ENCODE measurements around the gene MRNIP. TPM values are rescaled to one million over a fixed set of nuclear protein-coding genes. Genes with fewer than 3 reads are reported as not detected.

The MRNIP gene
- total and polyA plus RNA-seq, 8 donors: 8.0 to 46.0 (median 27.1) TPM

GRCh38 chr5:179902763-179903158, 44.1 kb upstream of the MRNIP start:
- Histone ChIP-seq H3K4me1 (peaks cover 6 to 20% (median 13%) of the 10 kb centered on the region in 4 donors), H3K4me3 (no peak overlapping the region), H3K27ac (no peak overlapping the region), H3K27me3 (no peaks in the 10 kb centered on the region), H3K9me3 (no peaks in the 10 kb centered on the region), H3K36me3 (peaks cover 19 to 72% (median 69%) of the 10 kb centered on the region in 4 donors)
- DNase-seq: no peak
- TF ChIP-seq POLR2A (IDR thresholded peaks at IDR 0.05) (no peak), POLR2AphosphoS5 (IDR thresholded peaks at IDR 0.05) (no peak), EP300 (IDR thresholded peaks at IDR 0.05) (no peak), CTCF (IDR thresholded peaks at IDR 0.05) (no peak)
- intact Hi-C loops (cut with DNase I; ENCODE audit: low total_unique reads): no loop called here
- WGBS, 5 donors: 94 to 98% (median 95%) methylated on average over 6 to 7 of the region's 7 CpGs

DNA sequence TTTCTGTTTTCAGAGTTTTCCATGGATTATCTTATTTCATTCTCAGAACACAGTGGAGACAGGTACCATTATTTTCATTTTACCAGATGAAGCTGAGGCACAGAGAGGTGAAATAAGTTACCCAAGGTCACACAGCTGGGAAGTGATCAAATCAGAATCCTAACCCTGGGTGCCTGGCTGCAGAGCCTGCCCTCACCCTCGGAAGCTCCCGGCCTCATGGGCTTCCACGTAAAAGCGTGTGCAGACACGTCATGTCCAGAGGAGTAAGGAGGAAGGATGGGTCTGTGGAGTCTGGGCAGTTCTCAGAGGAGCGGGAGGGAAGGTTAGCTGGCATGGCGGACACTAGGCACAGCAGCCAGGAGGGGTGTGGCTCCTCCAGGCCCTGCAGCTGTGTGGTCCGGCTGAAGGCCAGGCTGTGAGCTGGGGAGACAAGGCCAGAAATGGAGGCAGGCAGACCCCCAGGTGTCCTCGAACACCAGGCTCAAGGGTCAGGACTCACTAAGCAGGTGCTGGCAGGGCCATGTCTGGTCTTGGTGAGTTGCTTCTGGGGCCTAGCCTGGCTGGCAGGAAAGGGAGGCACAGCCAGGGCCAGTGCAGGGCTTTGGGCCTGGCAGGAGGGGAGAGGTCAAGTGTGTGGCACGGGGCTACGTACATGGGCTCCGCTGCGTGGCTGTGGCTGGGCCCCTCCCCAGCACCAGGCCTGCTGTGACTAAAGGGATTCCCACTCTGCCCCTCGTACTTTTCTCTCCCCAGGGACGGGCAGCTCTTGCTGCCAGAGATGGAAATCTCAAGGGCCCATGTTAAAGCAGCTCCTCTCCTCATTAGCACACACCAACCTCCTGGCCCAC, 43.5 kb upstream of the MRNIP start:
- Histone ChIP-seq H3K4me1 (peaks cover 6 to 19% (median 13%) of the 10 kb centered on the region in 4 donors), H3K36me3 (peaks cover 24 to 79% (median 75%) of the 10 kb centered on the region in 4 donors), H3K27ac (no peak overlapping the region), H3K9me3 (no peaks in the 10 kb centered on the region), H3K4me3 (no peak overlapping the region), H3K27me3 (no peaks in the 10 kb centered on the region)
- no peak for TF ChIP-seq POLR2A (IDR thresholded peaks at IDR 0.05)
- no peak for TF ChIP-seq CTCF (IDR thresholded peaks at IDR 0.05)
- TF ChIP-seq POLR2AphosphoS5 (IDR thresholded peaks at IDR 0.05): no peak
- TF ChIP-seq EP300 (IDR thresholded peaks at IDR 0.05): no peak
- 87 to 95% (median 94%) methylated on average over 12 to 15 of the region's 15 CpGs for WGBS, 5 donors
- intact Hi-C loops (cut with DNase I; ENCODE audit: low total_unique reads): no loop called here
- DNase-seq: no peak

DNA sequence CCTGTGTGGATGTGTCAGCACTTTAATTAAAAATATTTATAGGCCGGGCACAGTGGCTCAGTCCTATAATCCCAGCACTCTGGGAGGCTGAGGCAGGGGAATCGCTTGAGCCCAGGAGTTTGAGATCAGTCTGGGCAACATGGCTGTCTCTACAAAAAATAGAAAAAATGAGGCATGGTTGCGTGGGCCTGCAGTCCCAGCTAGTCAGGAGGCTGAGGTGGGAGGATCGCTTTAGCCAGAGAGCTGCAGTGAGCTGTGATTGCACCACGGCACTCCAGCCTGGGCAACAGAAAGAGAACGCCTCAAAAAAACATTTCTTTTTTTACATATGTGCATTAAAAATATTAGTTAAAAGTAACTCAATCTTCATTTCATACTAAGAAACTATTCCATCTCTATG, 42.8 kb upstream of the MRNIP start:
- WGBS, 5 donors: 94 to 98% (median 97%) methylated on average over 6 of the region's 6 CpGs
- H3K4me1 ChIP-seq: peaks cover under 1 to 12% (median 6%) of the 10 kb centered on the region in 4 donors
- DNase-seq: no peak
- intact Hi-C loops (cut with DNase I; ENCODE audit: low total_unique reads): no loop called here
- no peaks in the 10 kb centered on the region for H3K27me3 ChIP-seq
- no peak overlapping the region for H3K4me3 ChIP-seq
- TF ChIP-seq POLR2A (IDR thresholded peaks at IDR 0.05) (no peak), EP300 (IDR thresholded peaks at IDR 0.05) (no peak), CTCF (IDR thresholded peaks at IDR 0.05) (no peak), POLR2AphosphoS5 (IDR thresholded peaks at IDR 0.05) (no peak)
- no peaks in the 10 kb centered on the region for H3K9me3 ChIP-seq
- no peak overlapping the region for H3K27ac ChIP-seq
- peaks cover 24 to 85% (median 82%) of the 10 kb centered on the region in 4 donors for H3K36me3 ChIP-seq

DNA sequence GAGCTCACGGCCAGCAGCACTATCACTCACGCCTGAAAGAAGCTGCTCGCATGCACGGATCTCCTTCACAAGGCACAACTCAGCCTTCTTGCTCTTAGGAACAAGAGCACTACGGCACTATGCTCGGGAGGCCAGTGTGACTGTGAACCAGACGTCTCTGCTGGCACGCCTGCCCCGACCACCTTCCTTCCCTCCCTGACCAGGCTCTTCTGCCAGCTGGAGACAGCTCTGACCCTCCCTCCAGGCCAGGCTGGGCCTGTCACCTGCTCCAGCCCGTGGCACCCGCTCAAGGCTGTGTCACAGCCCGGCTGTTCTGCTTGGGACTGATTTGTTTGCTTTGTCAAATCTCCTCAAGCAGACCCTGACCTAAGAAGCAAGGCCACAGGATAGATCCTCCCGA, 42.1 kb upstream of the MRNIP start:
- Histone ChIP-seq H3K27ac (no peak overlapping the region), H3K36me3 (peaks cover 30 to 93% (median 89%) of the 10 kb centered on the region in 4 donors), H3K9me3 (no peaks in the 10 kb centered on the region), H3K4me3 (no peak overlapping the region), H3K27me3 (no peaks in the 10 kb centered on the region), H3K4me1 (peaks cover 0 to 5% (median 0%) of the 10 kb centered on the region in 4 donors)
- no peak for DNase-seq
- intact Hi-C loops (cut with DNase I; ENCODE audit: low total_unique reads): no loop called here
- TF ChIP-seq POLR2A (IDR thresholded peaks at IDR 0.05): no peak
- no peak for TF ChIP-seq CTCF (IDR thresholded peaks at IDR 0.05)
- TF ChIP-seq EP300 (IDR thresholded peaks at IDR 0.05): no peak
- no peak for TF ChIP-seq POLR2AphosphoS5 (IDR thresholded peaks at IDR 0.05)
- 82 to 86% (median 83%) methylated on average over 13 of the region's 13 CpGs for WGBS, 5 donors
